Measurements from ENCODE around the gene THAP6.
"Not testable (repeated sequence)": the region's sequence is repeated elsewhere in the genome, so short reads cannot be mapped to it uniquely, and the experiment has no call there.

The THAP6 gene

GRCh38 chr4:75505630-75506029 is 8.6 kb upstream of the THAP6 start:
- H3K36me3 ChIP-seq (ENCODE audit: control insufficient read depth in 4 of 4, insufficient read depth in 4 of 4, low read length in 3 of 4): peaks cover 17 to 56% (median 34%) of the 10 kb centered on the region in 4 experiments
- H3K9me3 ChIP-seq (ENCODE audit: control extremely low read depth in 1 of 5, control insufficient read depth in 4 of 5, insufficient read depth in 2 of 5, low read depth in 1 of 5, low read length in 4 of 5): peaks cover 0 to 6% (median 2%) of the 10 kb centered on the region in 5 experiments
- no peaks in the 10 kb centered on the region for H3K4me1 ChIP-seq (ENCODE audit: control extremely low read depth in 1 of 4, control insufficient read depth in 4 of 4, insufficient read depth in 4 of 4, low read length in 3 of 4)
- WGBS (ENCODE audit: insufficient coverage): no CpG with 5 or more reads among the region's 2 CpGs
- DNase-seq: no peak
- ChIA-PET POLR2A (no interaction called here), CTCF (interaction anchor here (1.4 kb wide), 1 partner anchor 12 kb away, joined by 3 read pairs; no protein-coding TSS in a partner anchor)
- H3K27ac ChIP-seq (ENCODE audit: insufficient read depth in 1 of 2, low read depth in 1 of 2, low read length in 2 of 2, poor library complexity in 1 of 2, severe bottlenecking in 2 of 2): no peak overlapping the region
- H3K4me3 ChIP-seq (ENCODE audit: control insufficient read depth in 1 of 7, extremely low read depth in 1 of 7, insufficient read depth in 4 of 7, low read depth in 2 of 7, low read length in 6 of 7): no peak overlapping the region
- no peaks in the 10 kb centered on the region for H3K27me3 ChIP-seq (replicated peaks in 2 of 5; ENCODE audit: control insufficient read depth in 4 of 5, insufficient read depth in 5 of 5, low read length in 4 of 5)

- H3K27me3 ChIP-seq (replicated peaks in 2 of 5; ENCODE audit: control insufficient read depth in 4 of 5, insufficient read depth in 5 of 5, low read length in 4 of 5); H3K4me3 ChIP-seq (ENCODE audit: control insufficient read depth in 1 of 7, extremely low read depth in 1 of 7, insufficient read depth in 4 of 7, low read depth in 2 of 7, low read length in 6 of 7); POLR2A ChIA-PET; H3K9me3 ChIP-seq (ENCODE audit: control extremely low read depth in 1 of 5, control insufficient read depth in 4 of 5, insufficient read depth in 2 of 5, low read depth in 1 of 5, low read length in 4 of 5); H3K27ac ChIP-seq (ENCODE audit: insufficient read depth in 1 of 2, low read depth in 1 of 2, low read length in 2 of 2, poor library complexity in 1 of 2, severe bottlenecking in 2 of 2): not testable (repeated sequence)
- peak in 1 of 3 donors; percentile 23 for DNase-seq
- H3K4me1 ChIP-seq (ENCODE audit: control extremely low read depth in 1 of 4, control insufficient read depth in 4 of 4, insufficient read depth in 4 of 4, low read length in 3 of 4): peaks cover 23 to 30% (median 26%) of the 10 kb centered on the region in 4 experiments
- CTCF ChIA-PET: interaction anchor here (1.6 kb wide), 1 partner anchor 10 kb away, joined by 5 read pairs; no protein-coding TSS in a partner anchor
- WGBS (ENCODE audit: insufficient coverage): 100% methylated on average over 2 of the region's 4 CpGs
- H3K36me3 ChIP-seq (ENCODE audit: control insufficient read depth in 4 of 4, insufficient read depth in 4 of 4, low read length in 3 of 4): peaks cover 7 to 37% (median 20%) of the 10 kb centered on the region in 4 experiments
These were observed 4.7 kb upstream of the THAP6 start for GRCh38 chr4:75509592-75509991.

- Histone ChIP-seq H3K36me3 (ENCODE audit: control insufficient read depth in 4 of 4, insufficient read depth in 4 of 4, low read length in 3 of 4) (peaks cover 0 to 21% (median 7%) of the 10 kb centered on the region in 4 experiments), H3K4me3 (ENCODE audit: control insufficient read depth in 1 of 7, extremely low read depth in 1 of 7, insufficient read depth in 4 of 7, low read depth in 2 of 7, low read length in 6 of 7) (peak overlapping the region in 5 of 7 experiments; percentile 35 to 97 (median 91)), H3K9me3 (ENCODE audit: control extremely low read depth in 1 of 5, control insufficient read depth in 4 of 5, insufficient read depth in 2 of 5, low read depth in 1 of 5, low read length in 4 of 5) (peaks cover 0 to 6% (median 2%) of the 10 kb centered on the region in 5 experiments), H3K27ac (ENCODE audit: insufficient read depth in 1 of 2, low read depth in 1 of 2, low read length in 2 of 2, poor library complexity in 1 of 2, severe bottlenecking in 2 of 2) (peak overlapping the region; percentile 30 to 67), H3K4me1 (ENCODE audit: control extremely low read depth in 1 of 4, control insufficient read depth in 4 of 4, insufficient read depth in 4 of 4, low read length in 3 of 4) (peaks cover 29 to 38% (median 33%) of the 10 kb centered on the region in 4 experiments), H3K27me3 (replicated peaks in 2 of 5; ENCODE audit: control insufficient read depth in 4 of 5, insufficient read depth in 5 of 5, low read length in 4 of 5) (no peaks in the 10 kb centered on the region)
- ChIA-PET POLR2A (no interaction called here), CTCF (no interaction called here)
- no peak for DNase-seq
- WGBS (ENCODE audit: insufficient coverage): 78% methylated on average over 2 of the region's 3 CpGs
These were observed 2.4 kb upstream of the THAP6 start for GRCh38 chr4:75511841-75512240.

GRCh38 chr4:75512386-75513211 is 1.7 kb upstream of the THAP6 start:
- Histone ChIP-seq H3K4me3 (ENCODE audit: control insufficient read depth in 1 of 7, extremely low read depth in 1 of 7, insufficient read depth in 4 of 7, low read depth in 2 of 7, low read length in 6 of 7) (peak overlapping the region in 6 of 7 experiments; percentile 89 to 97 (median 91)), H3K27me3 (replicated peaks in 2 of 5; ENCODE audit: control insufficient read depth in 4 of 5, insufficient read depth in 5 of 5, low read length in 4 of 5) (no peaks in the 10 kb centered on the region), H3K36me3 (ENCODE audit: control insufficient read depth in 4 of 4, insufficient read depth in 4 of 4, low read length in 3 of 4) (peaks cover 0 to 19% (median 6%) of the 10 kb centered on the region in 4 experiments), H3K9me3 (ENCODE audit: control extremely low read depth in 1 of 5, control insufficient read depth in 4 of 5, insufficient read depth in 2 of 5, low read depth in 1 of 5, low read length in 4 of 5) (peaks cover 0 to 6% (median 2%) of the 10 kb centered on the region in 5 experiments), H3K27ac (ENCODE audit: insufficient read depth in 1 of 2, low read depth in 1 of 2, low read length in 2 of 2, poor library complexity in 1 of 2, severe bottlenecking in 2 of 2) (peak overlapping the region; percentile 30 to 94), H3K4me1 (ENCODE audit: control extremely low read depth in 1 of 4, control insufficient read depth in 4 of 4, insufficient read depth in 4 of 4, low read length in 3 of 4) (peaks cover 29 to 38% (median 33%) of the 10 kb centered on the region in 4 experiments)
- peak; percentile 70 to 89 (median 85) for DNase-seq
- ChIA-PET CTCF (interaction anchor here (1.4 kb wide), 1 partner anchor 198 kb away, joined by 3 read pairs; no protein-coding TSS in a partner anchor), POLR2A (interaction anchor here (1.0 kb wide), 1 partner anchor 160 kb away, joined by 3 read pairs; no protein-coding TSS in a partner anchor)
- WGBS (ENCODE audit: insufficient coverage): 10% methylated on average over 2 of the region's 6 CpGs

GRCh38 chr4:75513526-75514130 is 645 bp upstream of the THAP6 start:
- WGBS (ENCODE audit: insufficient coverage): 0% methylated on average over 11 of the region's 12 CpGs
- ChIA-PET POLR2A (interaction anchor here (1.0 to 1.2 kb wide), 2 partner anchors 159 to 211 kb away, joined by 3 read pairs; partner anchors contain the start of gene USO1), CTCF (interaction anchor here (1.4 kb wide), 1 partner anchor 197 kb away, joined by 3 read pairs; no protein-coding TSS in a partner anchor)
- Histone ChIP-seq H3K9me3 (ENCODE audit: control extremely low read depth in 1 of 5, control insufficient read depth in 4 of 5, insufficient read depth in 2 of 5, low read depth in 1 of 5, low read length in 4 of 5) (peaks cover 0 to 6% (median 2%) of the 10 kb centered on the region in 5 experiments), H3K27me3 (replicated peaks in 2 of 5; ENCODE audit: control insufficient read depth in 4 of 5, insufficient read depth in 5 of 5, low read length in 4 of 5) (no peaks in the 10 kb centered on the region), H3K4me1 (ENCODE audit: control extremely low read depth in 1 of 4, control insufficient read depth in 4 of 4, insufficient read depth in 4 of 4, low read length in 3 of 4) (peaks cover 29 to 38% (median 33%) of the 10 kb centered on the region in 4 experiments), H3K27ac (ENCODE audit: insufficient read depth in 1 of 2, low read depth in 1 of 2, low read length in 2 of 2, poor library complexity in 1 of 2, severe bottlenecking in 2 of 2) (peak overlapping the region; percentile 85 to 94), H3K4me3 (ENCODE audit: control insufficient read depth in 1 of 7, extremely low read depth in 1 of 7, insufficient read depth in 4 of 7, low read depth in 2 of 7, low read length in 6 of 7) (peak overlapping the region; percentile 89 to 97 (median 91)), H3K36me3 (ENCODE audit: control insufficient read depth in 4 of 4, insufficient read depth in 4 of 4, low read length in 3 of 4) (peaks cover 0 to 17% (median 11%) of the 10 kb centered on the region in 4 experiments)
- DNase-seq: peak in 2 of 3 donors; percentile 34 to 51

GRCh38 chr4:75514949-75515612 is 808 bp downstream of the THAP6 start:
- H3K36me3 ChIP-seq (ENCODE audit: control insufficient read depth in 4 of 4, insufficient read depth in 4 of 4, low read length in 3 of 4): peaks cover 3 to 16% (median 12%) of the 10 kb centered on the region in 4 experiments
- 87% methylated on average over 6 of the region's 9 CpGs for WGBS (ENCODE audit: insufficient coverage)
- H3K27ac ChIP-seq (ENCODE audit: insufficient read depth in 1 of 2, low read depth in 1 of 2, low read length in 2 of 2, poor library complexity in 1 of 2, severe bottlenecking in 2 of 2): peak overlapping the region; percentile 85 to 94
- H3K4me1 ChIP-seq (ENCODE audit: control extremely low read depth in 1 of 4, control insufficient read depth in 4 of 4, insufficient read depth in 4 of 4, low read length in 3 of 4): peaks cover 29 to 38% (median 33%) of the 10 kb centered on the region in 4 experiments
- POLR2A ChIA-PET: no interaction called here
- no peaks in the 10 kb centered on the region for H3K27me3 ChIP-seq (replicated peaks in 2 of 5; ENCODE audit: control insufficient read depth in 4 of 5, insufficient read depth in 5 of 5, low read length in 4 of 5)
- peak overlapping the region; percentile 89 to 97 (median 91) for H3K4me3 ChIP-seq (ENCODE audit: control insufficient read depth in 1 of 7, extremely low read depth in 1 of 7, insufficient read depth in 4 of 7, low read depth in 2 of 7, low read length in 6 of 7)
- CTCF ChIA-PET: interaction anchor here (0.9 to 1.6 kb wide), 2 partner anchors 10 to 11 kb away, joined by 3 to 4 read pairs; no protein-coding TSS in a partner anchor
- DNase-seq: no peak
- peaks cover 0 to under 1% (median 0%) of the 10 kb centered on the region in 5 experiments for H3K9me3 ChIP-seq (ENCODE audit: control extremely low read depth in 1 of 5, control insufficient read depth in 4 of 5, insufficient read depth in 2 of 5, low read depth in 1 of 5, low read length in 4 of 5)

All from common myeloid progenitor, CD34-positive (primary cell).